ENCODE results near the gene FRMD8. TPM values are rescaled to one million over a fixed set of nuclear protein-coding genes. Genes with fewer than 3 reads are reported as not detected.

FRMD8 gene
- total RNA-seq, 1 donor from 2014 or later: 11.1 TPM

GRCh38 chr11:65416841-65417701, 30.6 kb downstream of the FRMD8 start:
- Mint-ChIP-seq H3K4me3 (ENCODE audit: unreplicated experiment) (peak overlapping the region; percentile 76), H3K9me3 (ENCODE audit: unreplicated experiment) (peaks cover 5% of the 10 kb centered on the region), H3K36me3 (ENCODE audit: unreplicated experiment) (no peaks in the 10 kb centered on the region), H3K4me1 (ENCODE audit: low read depth, unreplicated experiment) (peaks cover 27% of the 10 kb centered on the region), H3K27ac (ENCODE audit: unreplicated experiment) (peak overlapping the region; percentile 70), H3K27me3 (ENCODE audit: unreplicated experiment) (peaks cover 4% of the 10 kb centered on the region)
- DNase-seq: no peak
- TF ChIP-seq, protein P1, sequence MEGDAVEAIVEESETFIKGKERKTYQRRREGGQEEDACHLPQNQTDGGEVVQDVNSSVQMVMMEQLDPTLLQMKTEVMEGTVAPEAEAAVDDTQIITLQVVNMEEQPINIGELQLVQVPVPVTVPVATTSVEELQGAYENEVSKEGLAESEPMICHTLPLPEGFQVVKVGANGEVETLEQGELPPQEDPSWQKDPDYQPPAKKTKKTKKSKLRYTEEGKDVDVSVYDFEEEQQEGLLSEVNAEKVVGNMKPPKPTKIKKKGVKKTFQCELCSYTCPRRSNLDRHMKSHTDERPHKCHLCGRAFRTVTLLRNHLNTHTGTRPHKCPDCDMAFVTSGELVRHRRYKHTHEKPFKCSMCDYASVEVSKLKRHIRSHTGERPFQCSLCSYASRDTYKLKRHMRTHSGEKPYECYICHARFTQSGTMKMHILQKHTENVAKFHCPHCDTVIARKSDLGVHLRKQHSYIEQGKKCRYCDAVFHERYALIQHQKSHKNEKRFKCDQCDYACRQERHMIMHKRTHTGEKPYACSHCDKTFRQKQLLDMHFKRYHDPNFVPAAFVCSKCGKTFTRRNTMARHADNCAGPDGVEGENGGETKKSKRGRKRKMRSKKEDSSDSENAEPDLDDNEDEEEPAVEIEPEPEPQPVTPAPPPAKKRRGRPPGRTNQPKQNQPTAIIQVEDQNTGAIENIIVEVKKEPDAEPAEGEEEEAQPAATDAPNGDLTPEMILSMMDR (IDR thresholded peaks at IDR 0.05; ENCODE audit: partially characterized antibody, unreplicated experiment): no peak

- H3K4me3 Mint-ChIP-seq (ENCODE audit: unreplicated experiment): peak overlapping the region; percentile 46
- TF ChIP-seq, protein P1 (IDR thresholded peaks at IDR 0.05; ENCODE audit: partially characterized antibody, unreplicated experiment): no peak
- peaks cover 9% of the 10 kb centered on the region for H3K27me3 Mint-ChIP-seq (ENCODE audit: unreplicated experiment)
- peaks cover 11% of the 10 kb centered on the region for H3K9me3 Mint-ChIP-seq (ENCODE audit: unreplicated experiment)
- no peaks in the 10 kb centered on the region for H3K36me3 Mint-ChIP-seq (ENCODE audit: unreplicated experiment)
- no peak overlapping the region for H3K27ac Mint-ChIP-seq (ENCODE audit: unreplicated experiment)
- DNase-seq: no peak
- peaks cover 31% of the 10 kb centered on the region for H3K4me1 Mint-ChIP-seq (ENCODE audit: low read depth, unreplicated experiment)
Observed at GRCh38 chr11:65417702-65418430, 31.4 kb downstream of the FRMD8 start.

- no peaks in the 10 kb centered on the region for H3K36me3 Mint-ChIP-seq (ENCODE audit: unreplicated experiment)
- no peak for DNase-seq
- H3K4me1 Mint-ChIP-seq (ENCODE audit: low read depth, unreplicated experiment): peaks cover 33% of the 10 kb centered on the region
- peaks cover 14% of the 10 kb centered on the region for H3K9me3 Mint-ChIP-seq (ENCODE audit: unreplicated experiment)
- H3K27me3 Mint-ChIP-seq (ENCODE audit: unreplicated experiment): peaks cover 11% of the 10 kb centered on the region
- TF ChIP-seq, protein P1 (IDR thresholded peaks at IDR 0.05; ENCODE audit: partially characterized antibody, unreplicated experiment): no peak
- peak overlapping the region; percentile 63 for H3K4me3 Mint-ChIP-seq (ENCODE audit: unreplicated experiment)
- peak overlapping the region; percentile 93 for H3K27ac Mint-ChIP-seq (ENCODE audit: unreplicated experiment)
Observed at GRCh38 chr11:65418431-65418680, 31.9 kb downstream of the FRMD8 start.

GRCh38 chr11:65418681-65419459, 32.4 kb downstream of the FRMD8 start:
- H3K4me3 Mint-ChIP-seq (ENCODE audit: unreplicated experiment): peak overlapping the region; percentile 63
- peaks cover 18% of the 10 kb centered on the region for H3K9me3 Mint-ChIP-seq (ENCODE audit: unreplicated experiment)
- peak; percentile 70 for DNase-seq
- no peaks in the 10 kb centered on the region for H3K36me3 Mint-ChIP-seq (ENCODE audit: unreplicated experiment)
- H3K27ac Mint-ChIP-seq (ENCODE audit: unreplicated experiment): peak overlapping the region; percentile 93
- TF ChIP-seq, protein P1 (IDR thresholded peaks at IDR 0.05; ENCODE audit: partially characterized antibody, unreplicated experiment): no peak
- H3K27me3 Mint-ChIP-seq (ENCODE audit: unreplicated experiment): peaks cover 11% of the 10 kb centered on the region
- H3K4me1 Mint-ChIP-seq (ENCODE audit: low read depth, unreplicated experiment): peaks cover 37% of the 10 kb centered on the region

Measured in glutamatergic neuron (in vitro differentiated cells).